A673 (cell line): ENCODE data around the gene PEAK3. TPM values are rescaled to one million over a fixed set of nuclear protein-coding genes. Genes with fewer than 3 reads are reported as not detected.

Experiments
- BruUV-seq: library from RNA; stranded (reverse); fragments of 400-500 nt; replicated peaks from 2 replicates; lab custom pipeline; 2021; lab: Mats Ljungman, UMichigan
- CTCF ChIA-PET: fragments of 300-600 bp; sonication (Branson Sonifier 250); formaldehyde crosslinking; loops from one replicate; lab custom pipeline; 2022; ENCODE audit warnings: antibody characterized with exemption; lab: Charles Lee
- POLR2A ChIA-PET: fragments of 300-600 bp; sonication (Branson Sonifier 250); formaldehyde crosslinking; loops from one replicate; lab custom pipeline; 2022; ENCODE audit warnings: antibody characterized with exemption; ENCODE audit not compliant: low non-redundant PET; lab: Charles Lee
- DNase-seq: peaks from one replicate; pipeline ENCODE4 v3.0.0-alpha.2; 2015; ENCODE audit warnings: low spot score
- H3K27ac ChIP-seq: fragments of 200-600 bp; sonication (generic); 2 replicates; pipeline ENCODE4 v1.5.1; 2016; ENCODE audit warnings: mixed run types, low read depth, mild to moderate bottlenecking, mixed read lengths, antibody characterized with exemption, low read length; ENCODE audit not compliant: poor library complexity, severe bottlenecking
- H3K27me3 ChIP-seq: fragments of 200-600 bp; sonication (generic); replicated peaks from 2 replicates; pipeline ENCODE4 v1.6.1; 2017; ENCODE audit warnings: mixed run types, low read depth, mild to moderate bottlenecking, mixed read lengths, antibody characterized with exemption, low read length; ENCODE audit not compliant: insufficient read depth, poor library complexity
- H3K36me3 ChIP-seq: fragments of 200-600 bp; sonication (generic); 2 replicates; pipeline ENCODE4 v1.6.1; 2016; ENCODE audit warnings: mixed run types, mild to moderate bottlenecking, mixed read lengths, antibody characterized with exemption, low read length; ENCODE audit not compliant: insufficient read depth, poor library complexity, severe bottlenecking
- H3K4me1 ChIP-seq: fragments of 200-600 bp; sonication (generic); 2 replicates; pipeline ENCODE4 v1.6.1; 2017; ENCODE audit warnings: mixed run types, mild to moderate bottlenecking, mixed read lengths, antibody characterized with exemption, low read length; ENCODE audit not compliant: insufficient read depth, poor library complexity, severe bottlenecking
- H3K4me3 ChIP-seq: fragments of 200-600 bp; sonication (generic); 2 replicates; pipeline ENCODE4 v1.5.1; 2016; ENCODE audit warnings: low read depth, mixed run types, mild to moderate bottlenecking, mixed read lengths, low read length; ENCODE audit not compliant: poor library complexity, severe bottlenecking
- H3K9me3 ChIP-seq: fragments of 200-600 bp; sonication (generic); 2 replicates; pipeline ENCODE4 v1.6.1; 2016; ENCODE audit warnings: mixed run types, low read depth, mild to moderate bottlenecking, mixed read lengths, antibody characterized with exemption, low read length; ENCODE audit not compliant: poor library complexity, severe bottlenecking
- EZH2 ChIP-seq: fragments of 200-600 bp; sonication (generic); IDR thresholded peaks from 2 replicates; pipeline ENCODE4 v1.6.1; 2017; ENCODE audit warnings: borderline replicate concordance, low read depth, mild to moderate bottlenecking, mixed read lengths, antibody characterized with exemption, low read length; ENCODE audit not compliant: poor library complexity, severe bottlenecking
- intact Hi-C: fragments of 100-400 bp; cut with micrococcal nuclease; formaldehyde crosslinking; loops from one replicate; pipeline ENCODE4 v1.10.0; 2022; ENCODE audit not compliant: unreplicated experiment
- total RNA-seq: library from RNA; stranded (reverse); gene quantifications from 2 replicates; pipeline ENCODE4 v1.2.3, GENCODE V29; 2021
- TF ChIP-seq, protein P1 (sequence below): fragments of 300-800, 200-600 bp; sonication (generic); conservative IDR thresholded peaks from 2 replicates; pipeline ENCODE4 v1.5.1; 2017; ENCODE audit warnings: low read depth, mild to moderate bottlenecking, antibody characterized with exemption, low read length, moderate library complexity, mixed read lengths

PEAK3 gene
- total RNA-seq, 1 experiment from 2014 or later, result not detected

DNA sequence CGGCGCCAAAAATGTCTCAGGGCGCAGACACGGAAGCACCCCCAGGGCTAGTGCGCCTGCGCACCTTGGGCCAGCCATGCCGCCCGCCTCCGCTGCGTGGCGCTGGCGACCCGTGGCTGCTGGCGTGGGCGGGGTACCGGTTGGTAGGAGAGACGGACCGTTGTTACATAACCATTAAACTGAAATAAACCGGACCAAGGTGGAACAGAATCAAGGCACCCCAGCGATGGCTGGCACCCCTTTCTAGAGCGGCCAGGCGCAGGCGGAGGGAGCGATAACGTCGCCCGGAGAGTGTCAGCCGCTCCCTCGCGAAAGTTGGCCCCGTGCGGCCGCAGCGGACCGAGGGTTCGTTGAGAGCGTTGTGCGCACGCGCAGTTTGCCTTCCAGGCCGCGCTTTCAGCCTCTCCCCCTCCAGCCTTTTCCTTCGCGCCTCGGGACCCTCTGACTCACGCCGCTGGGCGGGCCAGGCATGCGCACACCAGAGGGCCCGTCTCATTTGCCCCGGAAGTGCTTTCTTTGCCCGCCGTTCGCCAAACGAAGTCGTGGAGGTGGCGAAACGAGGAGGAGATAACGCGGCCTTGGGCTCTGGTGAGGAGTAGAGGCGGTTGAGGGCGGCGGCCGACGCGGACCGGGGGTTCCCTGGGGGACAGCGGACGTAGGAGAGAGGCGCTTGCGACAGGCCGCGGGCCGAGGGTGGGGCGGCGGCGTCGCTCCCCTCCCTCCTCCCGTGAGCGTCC, 45.5 kb downstream of the PEAK3 start, which contains the start of the genes PLEKHJ1 and SF3A2:
Gene PLEKHJ1 (minus strand): TSS at position 16 of the 737 bp plus-strand sequence. CDS start 81 bp downstream, outside the sequence.
Gene SF3A2 (plus strand): TSS at position 511 of the 737 bp plus-strand sequence. CDS start 6,595 bp downstream, outside the sequence.
- peak within 1 kb of the TSS; percentile 88 for H3K27ac ChIP-seq
- peak within 1 kb of the TSS; percentile 96 for H3K4me3 ChIP-seq
- H3K36me3 ChIP-seq, result peaks cover 40% of the 10 kb centered on the region
- ChIA-PET POLR2A (no interaction called here), CTCF (interaction anchor here (0.7 kb wide), 1 partner anchor 156 kb away, joined by 3 read pairs; no protein-coding TSS in a partner anchor)
- no peaks in the 10 kb centered on the region for H3K27me3 ChIP-seq
- no peak for TF ChIP-seq EZH2
- TF ChIP-seq, protein P1, sequence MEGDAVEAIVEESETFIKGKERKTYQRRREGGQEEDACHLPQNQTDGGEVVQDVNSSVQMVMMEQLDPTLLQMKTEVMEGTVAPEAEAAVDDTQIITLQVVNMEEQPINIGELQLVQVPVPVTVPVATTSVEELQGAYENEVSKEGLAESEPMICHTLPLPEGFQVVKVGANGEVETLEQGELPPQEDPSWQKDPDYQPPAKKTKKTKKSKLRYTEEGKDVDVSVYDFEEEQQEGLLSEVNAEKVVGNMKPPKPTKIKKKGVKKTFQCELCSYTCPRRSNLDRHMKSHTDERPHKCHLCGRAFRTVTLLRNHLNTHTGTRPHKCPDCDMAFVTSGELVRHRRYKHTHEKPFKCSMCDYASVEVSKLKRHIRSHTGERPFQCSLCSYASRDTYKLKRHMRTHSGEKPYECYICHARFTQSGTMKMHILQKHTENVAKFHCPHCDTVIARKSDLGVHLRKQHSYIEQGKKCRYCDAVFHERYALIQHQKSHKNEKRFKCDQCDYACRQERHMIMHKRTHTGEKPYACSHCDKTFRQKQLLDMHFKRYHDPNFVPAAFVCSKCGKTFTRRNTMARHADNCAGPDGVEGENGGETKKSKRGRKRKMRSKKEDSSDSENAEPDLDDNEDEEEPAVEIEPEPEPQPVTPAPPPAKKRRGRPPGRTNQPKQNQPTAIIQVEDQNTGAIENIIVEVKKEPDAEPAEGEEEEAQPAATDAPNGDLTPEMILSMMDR, result peak; percentile 99
- no TSS peak for BruUV-seq
- intact Hi-C loops, result loop anchor here (2.0 to 5.0 kb wide), 2 partner anchors 36 to 401 kb away; no protein-coding TSS in a partner anchor
- peaks cover 39% of the 10 kb centered on the region for H3K4me1 ChIP-seq
- DNase-seq, result peak; percentile 99
- no peaks in the 10 kb centered on the region for H3K9me3 ChIP-seq

DNA sequence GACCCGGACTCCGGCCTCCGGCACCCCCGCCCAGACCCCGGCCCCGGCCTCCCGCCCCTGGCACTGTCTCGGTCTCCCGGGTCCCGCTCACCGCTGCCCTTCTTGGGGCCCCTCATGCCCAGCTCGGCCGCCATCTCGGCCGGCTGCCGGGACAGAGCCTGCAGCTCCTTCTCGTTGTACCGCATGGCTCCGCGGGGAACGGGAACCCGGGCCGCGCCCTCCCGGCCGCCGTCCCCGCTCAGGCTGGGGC, 46.0 kb downstream of the PEAK3 start:
- ChIA-PET POLR2A (interaction anchor here (0.5 kb wide), 1 partner anchor 1102 kb away, joined by 4 read pairs; no protein-coding TSS in a partner anchor), CTCF (interaction anchor here (0.7 kb wide), 1 partner anchor 156 kb away, joined by 3 read pairs; no protein-coding TSS in a partner anchor)
- Histone ChIP-seq H3K9me3 (no peaks in the 10 kb centered on the region), H3K4me1 (peaks cover 35% of the 10 kb centered on the region), H3K27me3 (no peaks in the 10 kb centered on the region), H3K27ac (peak overlapping the region; percentile 88), H3K36me3 (peaks cover 42% of the 10 kb centered on the region), H3K4me3 (peak overlapping the region; percentile 96)
- intact Hi-C loops, result loop anchor here (2.0 to 5.0 kb wide), 2 partner anchors 37 to 401 kb away; no protein-coding TSS in a partner anchor
- TF ChIP-seq EZH2, result no peak
- TF ChIP-seq, protein P1, result no peak
- no TSS peak for BruUV-seq
- no peak for DNase-seq

DNA sequence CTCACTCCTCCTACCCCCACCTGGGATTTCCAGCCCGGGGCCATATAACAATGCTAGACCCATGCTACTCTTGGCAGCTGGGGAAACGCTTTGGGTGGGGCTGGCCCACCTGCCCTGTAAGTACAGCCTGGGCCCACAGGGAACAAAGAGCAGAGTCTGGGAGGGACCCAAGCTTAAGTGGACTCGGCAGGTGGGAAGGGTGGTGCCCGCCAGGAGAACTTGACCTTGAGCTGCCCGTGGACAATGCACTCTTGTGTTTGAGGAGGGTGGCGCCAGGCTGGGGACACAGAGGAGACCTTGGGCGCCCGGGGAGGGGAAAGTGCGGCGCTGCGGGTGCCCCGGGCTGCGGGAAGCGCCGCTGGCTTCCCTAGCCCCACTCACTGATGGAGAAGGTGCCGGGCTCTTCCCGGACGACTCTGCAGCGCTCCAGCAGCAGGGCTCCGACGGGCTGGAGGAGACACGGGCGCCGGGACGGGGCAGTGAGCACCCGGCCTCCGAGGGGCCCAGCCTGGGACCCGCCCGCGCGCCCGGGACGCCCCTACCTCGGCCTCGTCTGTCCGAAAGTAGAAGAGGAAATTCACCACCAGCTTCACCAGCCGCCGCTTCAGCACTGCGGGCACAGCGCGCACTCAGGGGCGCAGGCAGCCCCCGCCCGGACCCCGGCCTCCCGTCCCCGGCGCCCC, 46.5 kb downstream of the PEAK3 start:
- H3K27ac ChIP-seq, result peak overlapping the region; percentile 88
- intact Hi-C loops, result loop anchor here (2.0 to 5.0 kb wide), 2 partner anchors 37 to 402 kb away; no protein-coding TSS in a partner anchor
- TF ChIP-seq EZH2, result no peak
- TF ChIP-seq, protein P1, result no peak
- peaks cover 47% of the 10 kb centered on the region for H3K36me3 ChIP-seq
- DNase-seq, result no peak
- POLR2A ChIA-PET, result interaction anchor here (0.5 kb wide), 1 partner anchor 1101 kb away, joined by 4 read pairs; no protein-coding TSS in a partner anchor
- H3K4me1 ChIP-seq, result peaks cover 32% of the 10 kb centered on the region
- no peaks in the 10 kb centered on the region for H3K27me3 ChIP-seq
- peak overlapping the region; percentile 96 for H3K4me3 ChIP-seq
- CTCF ChIA-PET, result interaction anchor here (0.7 kb wide), 1 partner anchor 157 kb away, joined by 3 read pairs; no protein-coding TSS in a partner anchor
- H3K9me3 ChIP-seq, result no peaks in the 10 kb centered on the region
- no TSS peak for BruUV-seq
